Heart left ventricle (tissue), 13 donors: ENCODE measurements around the gene CEP89.

ENCODE experiments used
- POLR2A ChIP-seq, 2 donors: fragments of 450-650 bp; IDR thresholded peaks; one replicate each; pipeline ENCODE4 v1.6.1; 2017; ENCODE audit warnings: antibody characterized with exemption in 2 of 2, mild to moderate bottlenecking in 2 of 2, moderate library complexity in 2 of 2
- TF ChIP-seq, protein P1 (sequence below), 12 donors: fragments of 200-600 bp; sonication (generic) in 4 of 12; IDR thresholded peaks; one replicate each; pipeline versions ENCODE4 v1.5.0 to v1.8.0; 2018 to 2022; ENCODE audit warnings: antibody characterized with exemption in 12 of 12, mild to moderate bottlenecking in 5 of 12
- donor health status: ischemic (EF 13 %, LVEDD 7.1; RV severe dilation, severe dysfunction).
- donor health status: DM: no; HTN: yes; CAD: no.
- donor health status: DM: no; HTN: no; CAD: no.
- donor health status: ischemic (EF 25% LVEDD 6.9; RV normal size, moderate dysfunction).
- donor health status: ischemic (EF 25% LVEDD 5.7; RV mildly dilated, moderate dysfunction).
- donor health status: ischemic (EF 35%, LVEDD 5.7; RV mildly dilated, moderate dysfunction).
- donor health status: nonischemic (EF 11% LVEDD 7.7; RV severe dilation, severe dysfunction).
- donor health status: DM: yes; HTN: yes; CAD: no.
- donor health status: PGD.
- donor health status: ischemic (EF 29% LVEDD 5.4; RV normal size, mild dysfunction).
- donor health status: nonischemic (EF 23%, LVEDD 6.1; RV moderate dilation, normal function).

DNA sequence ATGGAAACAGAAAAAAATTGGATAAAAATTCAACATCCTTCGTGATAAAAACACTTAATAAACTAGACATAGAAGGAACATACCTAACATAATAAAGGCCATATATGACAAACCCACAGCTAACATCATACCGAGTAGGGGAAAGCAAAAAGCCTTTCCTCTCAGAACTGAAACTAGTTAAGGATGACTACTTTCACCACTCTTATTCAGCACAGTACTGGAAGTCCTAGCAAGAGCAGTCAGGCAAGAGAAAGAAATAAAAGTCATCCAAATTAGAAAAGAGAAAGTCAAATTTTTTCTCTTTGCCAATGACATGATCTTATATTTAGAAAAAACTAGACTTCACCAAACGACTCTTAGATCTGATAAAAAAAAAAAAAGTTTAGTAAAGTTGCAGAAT lies 76.4 kb downstream of the CEP89 start:
- TF ChIP-seq, protein P1, sequence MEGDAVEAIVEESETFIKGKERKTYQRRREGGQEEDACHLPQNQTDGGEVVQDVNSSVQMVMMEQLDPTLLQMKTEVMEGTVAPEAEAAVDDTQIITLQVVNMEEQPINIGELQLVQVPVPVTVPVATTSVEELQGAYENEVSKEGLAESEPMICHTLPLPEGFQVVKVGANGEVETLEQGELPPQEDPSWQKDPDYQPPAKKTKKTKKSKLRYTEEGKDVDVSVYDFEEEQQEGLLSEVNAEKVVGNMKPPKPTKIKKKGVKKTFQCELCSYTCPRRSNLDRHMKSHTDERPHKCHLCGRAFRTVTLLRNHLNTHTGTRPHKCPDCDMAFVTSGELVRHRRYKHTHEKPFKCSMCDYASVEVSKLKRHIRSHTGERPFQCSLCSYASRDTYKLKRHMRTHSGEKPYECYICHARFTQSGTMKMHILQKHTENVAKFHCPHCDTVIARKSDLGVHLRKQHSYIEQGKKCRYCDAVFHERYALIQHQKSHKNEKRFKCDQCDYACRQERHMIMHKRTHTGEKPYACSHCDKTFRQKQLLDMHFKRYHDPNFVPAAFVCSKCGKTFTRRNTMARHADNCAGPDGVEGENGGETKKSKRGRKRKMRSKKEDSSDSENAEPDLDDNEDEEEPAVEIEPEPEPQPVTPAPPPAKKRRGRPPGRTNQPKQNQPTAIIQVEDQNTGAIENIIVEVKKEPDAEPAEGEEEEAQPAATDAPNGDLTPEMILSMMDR (IDR thresholded peaks at IDR 0.05), result no peak
- no peak for TF ChIP-seq POLR2A (IDR thresholded peaks at IDR 0.05)
